Thoracic aorta (tissue), 2 donors: ENCODE data around the gene SVOP. TPM values are rescaled to one million over a fixed set of nuclear protein-coding genes. Genes with fewer than 3 reads are reported as not detected.

Experiments used
- ATAC-seq: fragments of 150-250 bp; one replicate; pipeline ENCODE4 v1.8.0; 2017; ENCODE audit warnings: low read depth; ENCODE audit not compliant: insufficient number of reproducible peaks, low FRiP score
- DNase-seq: peaks from one replicate; pipeline ENCODE4 v3.0.0-alpha.2; 2020; ENCODE audit warnings: low spot score
- H3K27ac ChIP-seq, 2 donors: fragments of 200-600 bp; sonication (generic); 1 replicate in 1 of 2; 2 replicates in 1 of 2; pipeline ENCODE4 v1.5.1; 2016; ENCODE audit warnings: mild to moderate bottlenecking in 2 of 2, moderate library complexity in 2 of 2
- H3K27me3 ChIP-seq: fragments of 200-600 bp; sonication (generic); replicated peaks from 2 replicates; pipeline ENCODE4 v1.6.0; 2016; ENCODE audit warnings: mild to moderate bottlenecking; ENCODE audit not compliant: insufficient read depth
- H3K36me3 ChIP-seq: fragments of 200-600 bp; sonication (generic); one replicate; pipeline ENCODE4 v1.5.1; 2016
- H3K4me1 ChIP-seq, 2 donors: fragments of 200-600 bp; sonication (generic); 1 replicate in 1 of 2; 2 replicates in 1 of 2; pipeline versions ENCODE4 v1.5.1 to v1.6.0; 2016; ENCODE audit warnings: low read depth in 2 of 2, mild to moderate bottlenecking in 1 of 2; ENCODE audit not compliant: control insufficient read depth in 1 of 2
- H3K4me3 ChIP-seq: fragments of 200-600 bp; sonication (generic); 2 replicates; pipeline ENCODE4 v1.5.1; 2016; ENCODE audit warnings: mild to moderate bottlenecking
- H3K9me3 ChIP-seq: fragments of 200-600 bp; sonication (generic); 2 replicates; pipeline ENCODE4 v1.5.1; 2016
- total RNA-seq, 2 donors: library from RNA; depleted of rRNA; stranded (reverse); fragments of >200 nt; gene quantifications; one replicate each; pipeline versions ENCODE4 v1.1.0 to v1.2.3, GENCODE V29; 2016
- TF ChIP-seq, protein P1 (sequence below): fragments of 200-600 bp; sonication (generic); IDR thresholded peaks from one replicate; pipeline ENCODE4 v1.5.1; 2019; ENCODE audit warnings: antibody characterized with exemption

Gene SVOP
- total RNA-seq, 2 donors from 2014 or later: not detected

- H3K27me3 ChIP-seq: no peaks in the 10 kb centered on the region
- ATAC-seq (no peak), DNase-seq (no peak)
- no peaks in the 10 kb centered on the region for H3K36me3 ChIP-seq
- TF ChIP-seq, protein P1, sequence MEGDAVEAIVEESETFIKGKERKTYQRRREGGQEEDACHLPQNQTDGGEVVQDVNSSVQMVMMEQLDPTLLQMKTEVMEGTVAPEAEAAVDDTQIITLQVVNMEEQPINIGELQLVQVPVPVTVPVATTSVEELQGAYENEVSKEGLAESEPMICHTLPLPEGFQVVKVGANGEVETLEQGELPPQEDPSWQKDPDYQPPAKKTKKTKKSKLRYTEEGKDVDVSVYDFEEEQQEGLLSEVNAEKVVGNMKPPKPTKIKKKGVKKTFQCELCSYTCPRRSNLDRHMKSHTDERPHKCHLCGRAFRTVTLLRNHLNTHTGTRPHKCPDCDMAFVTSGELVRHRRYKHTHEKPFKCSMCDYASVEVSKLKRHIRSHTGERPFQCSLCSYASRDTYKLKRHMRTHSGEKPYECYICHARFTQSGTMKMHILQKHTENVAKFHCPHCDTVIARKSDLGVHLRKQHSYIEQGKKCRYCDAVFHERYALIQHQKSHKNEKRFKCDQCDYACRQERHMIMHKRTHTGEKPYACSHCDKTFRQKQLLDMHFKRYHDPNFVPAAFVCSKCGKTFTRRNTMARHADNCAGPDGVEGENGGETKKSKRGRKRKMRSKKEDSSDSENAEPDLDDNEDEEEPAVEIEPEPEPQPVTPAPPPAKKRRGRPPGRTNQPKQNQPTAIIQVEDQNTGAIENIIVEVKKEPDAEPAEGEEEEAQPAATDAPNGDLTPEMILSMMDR: no peak
- H3K9me3 ChIP-seq: no peaks in the 10 kb centered on the region
- H3K4me3 ChIP-seq: no peak overlapping the region
- peaks cover 0 to 13% of the 10 kb centered on the region in 2 donors for H3K4me1 ChIP-seq
- H3K27ac ChIP-seq: no peak overlapping the region
These were observed 102.7 kb downstream of the SVOP start for GRCh38 chr12:108918206-108918605.

GRCh38 chr12:108916336-108916735 is 104.5 kb downstream of the SVOP start:
- TF ChIP-seq, protein P1: no peak
- DNase-seq: no peak
- Histone ChIP-seq H3K4me3 (no peak overlapping the region), H3K9me3 (no peaks in the 10 kb centered on the region), H3K27me3 (no peaks in the 10 kb centered on the region), H3K4me1 (peaks cover 0 to 16% of the 10 kb centered on the region in 2 donors), H3K27ac (no peak overlapping the region), H3K36me3 (no peaks in the 10 kb centered on the region)
- no peak for ATAC-seq

DNA sequence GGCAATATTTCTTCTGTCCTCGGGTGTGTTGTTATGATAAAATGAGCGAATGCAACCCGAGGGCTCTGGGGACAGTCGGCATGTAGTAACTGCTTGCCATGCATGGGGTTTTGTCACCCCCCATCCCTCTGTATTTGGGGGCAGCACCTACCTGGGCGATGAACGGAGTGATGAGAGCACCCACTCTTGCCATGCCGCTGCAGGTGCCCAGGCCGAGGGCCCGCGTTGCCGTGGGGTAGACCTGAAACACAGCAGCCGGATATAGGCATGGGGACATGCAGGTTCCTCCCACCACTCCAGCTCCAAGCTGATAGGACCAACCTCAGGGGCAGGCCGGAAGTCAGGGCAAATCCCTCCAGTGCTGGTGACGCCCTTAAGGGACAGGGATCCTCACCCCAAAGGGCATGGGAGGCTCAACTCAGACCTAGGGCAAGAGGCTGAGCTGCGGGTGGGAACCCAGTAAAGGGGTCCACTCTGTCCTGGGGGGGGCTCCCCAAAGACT is 105.2 kb downstream of the SVOP start:
- ATAC-seq (no peak), DNase-seq (no peak)
- TF ChIP-seq, protein P1: no peak
- Histone ChIP-seq H3K36me3 (no peaks in the 10 kb centered on the region), H3K27me3 (no peaks in the 10 kb centered on the region), H3K4me3 (no peak overlapping the region), H3K27ac (no peak overlapping the region), H3K9me3 (no peaks in the 10 kb centered on the region), H3K4me1 (peaks cover 0 to 16% of the 10 kb centered on the region in 2 donors)

DNA sequence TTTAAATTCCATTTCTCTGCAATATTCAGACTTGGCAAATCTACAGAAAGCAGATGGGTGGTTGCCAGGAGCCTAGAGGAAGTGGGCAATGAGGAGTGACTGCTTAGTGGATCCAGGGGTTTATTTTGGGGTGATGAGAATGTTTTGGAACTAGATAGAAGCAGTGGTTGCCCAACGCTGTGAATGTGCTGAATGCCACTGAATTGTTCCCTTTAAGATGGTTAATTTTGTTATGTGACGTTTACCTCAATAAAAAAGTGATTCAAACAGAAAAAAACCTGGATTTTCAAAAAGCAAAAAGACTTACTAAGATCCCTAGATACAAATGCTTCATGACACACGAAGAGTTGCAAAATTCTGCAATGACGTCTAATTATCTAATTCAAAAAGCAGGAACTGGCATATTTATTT is 106.7 kb downstream of the SVOP start:
- TF ChIP-seq, protein P1: no peak
- no peak overlapping the region for H3K27ac ChIP-seq
- peaks cover 0 to 16% of the 10 kb centered on the region in 2 donors for H3K4me1 ChIP-seq
- no peaks in the 10 kb centered on the region for H3K9me3 ChIP-seq
- H3K36me3 ChIP-seq: no peaks in the 10 kb centered on the region
- no peak for DNase-seq
- H3K4me3 ChIP-seq: no peak overlapping the region
- H3K27me3 ChIP-seq: no peaks in the 10 kb centered on the region
- peak; percentile 59 for ATAC-seq

GRCh38 chr12:108912361-108912760 is 108.5 kb downstream of the SVOP start:
- no peaks in the 10 kb centered on the region for H3K9me3 ChIP-seq
- H3K4me1 ChIP-seq: peaks cover 0 to 16% of the 10 kb centered on the region in 2 donors
- H3K36me3 ChIP-seq: no peaks in the 10 kb centered on the region
- H3K27ac ChIP-seq: no peak overlapping the region
- ATAC-seq (no peak), DNase-seq (no peak)
- H3K4me3 ChIP-seq: no peak overlapping the region
- TF ChIP-seq, protein P1: no peak
- no peaks in the 10 kb centered on the region for H3K27me3 ChIP-seq
